ENCODE measurements around the gene ZNF407.

DNA sequence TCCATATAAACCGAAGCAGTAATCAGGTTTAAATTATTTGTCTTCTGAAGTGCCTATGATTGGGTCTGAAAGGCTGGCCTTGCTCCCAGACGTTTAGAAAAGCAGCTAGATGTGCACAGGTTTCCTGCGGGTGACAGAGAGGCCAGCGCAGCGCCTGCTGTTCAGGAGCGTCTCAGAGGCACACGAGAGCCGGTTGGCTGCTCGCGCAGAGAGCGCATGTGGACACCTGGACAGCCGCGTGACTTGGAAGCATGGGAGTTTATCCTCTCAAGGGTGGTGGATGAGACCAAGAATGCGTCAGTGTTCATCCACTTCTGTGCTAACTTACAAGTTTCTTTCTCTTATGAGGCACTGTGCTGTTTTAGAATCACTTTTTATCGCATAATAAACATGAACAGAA lies 307.6 kb downstream of the ZNF407 start:
- TF ChIP-seq REST (IDR thresholded peaks at IDR 0.05; ENCODE audit: low read depth) = no peak
- no peak for TF ChIP-seq SIN3A (IDR thresholded peaks at IDR 0.05; ENCODE audit: low read depth)
- no peak for TF ChIP-seq EZH2phosphoT487 (IDR thresholded peaks at IDR 0.05; ENCODE audit: borderline replicate concordance)
- TF ChIP-seq, protein P1, sequence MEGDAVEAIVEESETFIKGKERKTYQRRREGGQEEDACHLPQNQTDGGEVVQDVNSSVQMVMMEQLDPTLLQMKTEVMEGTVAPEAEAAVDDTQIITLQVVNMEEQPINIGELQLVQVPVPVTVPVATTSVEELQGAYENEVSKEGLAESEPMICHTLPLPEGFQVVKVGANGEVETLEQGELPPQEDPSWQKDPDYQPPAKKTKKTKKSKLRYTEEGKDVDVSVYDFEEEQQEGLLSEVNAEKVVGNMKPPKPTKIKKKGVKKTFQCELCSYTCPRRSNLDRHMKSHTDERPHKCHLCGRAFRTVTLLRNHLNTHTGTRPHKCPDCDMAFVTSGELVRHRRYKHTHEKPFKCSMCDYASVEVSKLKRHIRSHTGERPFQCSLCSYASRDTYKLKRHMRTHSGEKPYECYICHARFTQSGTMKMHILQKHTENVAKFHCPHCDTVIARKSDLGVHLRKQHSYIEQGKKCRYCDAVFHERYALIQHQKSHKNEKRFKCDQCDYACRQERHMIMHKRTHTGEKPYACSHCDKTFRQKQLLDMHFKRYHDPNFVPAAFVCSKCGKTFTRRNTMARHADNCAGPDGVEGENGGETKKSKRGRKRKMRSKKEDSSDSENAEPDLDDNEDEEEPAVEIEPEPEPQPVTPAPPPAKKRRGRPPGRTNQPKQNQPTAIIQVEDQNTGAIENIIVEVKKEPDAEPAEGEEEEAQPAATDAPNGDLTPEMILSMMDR (IDR thresholded peaks at IDR 0.05 in 2 of 3, conservative IDR thresholded peaks at IDR 0.05 in 1 of 3; ENCODE audit: borderline replicate concordance in 1 of 3, insufficient read depth in 1 of 3, low read depth in 2 of 3, low read length in 2 of 3) = no peak
- TF ChIP-seq CEBPB (IDR thresholded peaks at IDR 0.05; ENCODE audit: low read depth) = no peak
- no peak for TF ChIP-seq EZH2 (IDR thresholded peaks at IDR 0.05)
- TF ChIP-seq YY1 (IDR thresholded peaks at IDR 0.05; ENCODE audit: extremely low read depth, insufficient replicate concordance, low read depth, low read length) = no peak
- no peak for TF ChIP-seq ZNF274 (IDR thresholded peaks at IDR 0.05; ENCODE audit: low read depth, low read length)
- TF ChIP-seq POLR2A (IDR thresholded peaks at IDR 0.05; ENCODE audit: borderline replicate concordance, extremely low read depth, insufficient read depth, insufficient read length) = no peak
